PC-9 (cell line): ENCODE measurements around the gene UBE2D3.

ENCODE experiments used
- EZH2 ChIP-seq: fragments of 200-600 bp; sonication (generic); IDR thresholded peaks from 2 replicates; pipeline ENCODE4 v1.8.0; 2017; ENCODE audit warnings: antibody characterized with exemption, low read depth
- TF ChIP-seq, protein P1 (sequence below): fragments of 200-600 bp; sonication (generic); conservative IDR thresholded peaks from 2 replicates; pipeline ENCODE4 v1.6.1; 2017; ENCODE audit warnings: mixed run types, antibody characterized with exemption, mild to moderate bottlenecking, moderate library complexity

- no peak for TF ChIP-seq EZH2
- TF ChIP-seq, protein P1, sequence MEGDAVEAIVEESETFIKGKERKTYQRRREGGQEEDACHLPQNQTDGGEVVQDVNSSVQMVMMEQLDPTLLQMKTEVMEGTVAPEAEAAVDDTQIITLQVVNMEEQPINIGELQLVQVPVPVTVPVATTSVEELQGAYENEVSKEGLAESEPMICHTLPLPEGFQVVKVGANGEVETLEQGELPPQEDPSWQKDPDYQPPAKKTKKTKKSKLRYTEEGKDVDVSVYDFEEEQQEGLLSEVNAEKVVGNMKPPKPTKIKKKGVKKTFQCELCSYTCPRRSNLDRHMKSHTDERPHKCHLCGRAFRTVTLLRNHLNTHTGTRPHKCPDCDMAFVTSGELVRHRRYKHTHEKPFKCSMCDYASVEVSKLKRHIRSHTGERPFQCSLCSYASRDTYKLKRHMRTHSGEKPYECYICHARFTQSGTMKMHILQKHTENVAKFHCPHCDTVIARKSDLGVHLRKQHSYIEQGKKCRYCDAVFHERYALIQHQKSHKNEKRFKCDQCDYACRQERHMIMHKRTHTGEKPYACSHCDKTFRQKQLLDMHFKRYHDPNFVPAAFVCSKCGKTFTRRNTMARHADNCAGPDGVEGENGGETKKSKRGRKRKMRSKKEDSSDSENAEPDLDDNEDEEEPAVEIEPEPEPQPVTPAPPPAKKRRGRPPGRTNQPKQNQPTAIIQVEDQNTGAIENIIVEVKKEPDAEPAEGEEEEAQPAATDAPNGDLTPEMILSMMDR, result no peak
These were observed 40.2 kb upstream of the UBE2D3 start for GRCh38 chr4:102867278-102868152.
